ENCODE data around the gene SETD2.
"Not testable (repeated sequence)": the region's sequence is repeated elsewhere in the genome, so short reads cannot be mapped to it uniquely, and the experiment has no call there.

Gene SETD2

DNA sequence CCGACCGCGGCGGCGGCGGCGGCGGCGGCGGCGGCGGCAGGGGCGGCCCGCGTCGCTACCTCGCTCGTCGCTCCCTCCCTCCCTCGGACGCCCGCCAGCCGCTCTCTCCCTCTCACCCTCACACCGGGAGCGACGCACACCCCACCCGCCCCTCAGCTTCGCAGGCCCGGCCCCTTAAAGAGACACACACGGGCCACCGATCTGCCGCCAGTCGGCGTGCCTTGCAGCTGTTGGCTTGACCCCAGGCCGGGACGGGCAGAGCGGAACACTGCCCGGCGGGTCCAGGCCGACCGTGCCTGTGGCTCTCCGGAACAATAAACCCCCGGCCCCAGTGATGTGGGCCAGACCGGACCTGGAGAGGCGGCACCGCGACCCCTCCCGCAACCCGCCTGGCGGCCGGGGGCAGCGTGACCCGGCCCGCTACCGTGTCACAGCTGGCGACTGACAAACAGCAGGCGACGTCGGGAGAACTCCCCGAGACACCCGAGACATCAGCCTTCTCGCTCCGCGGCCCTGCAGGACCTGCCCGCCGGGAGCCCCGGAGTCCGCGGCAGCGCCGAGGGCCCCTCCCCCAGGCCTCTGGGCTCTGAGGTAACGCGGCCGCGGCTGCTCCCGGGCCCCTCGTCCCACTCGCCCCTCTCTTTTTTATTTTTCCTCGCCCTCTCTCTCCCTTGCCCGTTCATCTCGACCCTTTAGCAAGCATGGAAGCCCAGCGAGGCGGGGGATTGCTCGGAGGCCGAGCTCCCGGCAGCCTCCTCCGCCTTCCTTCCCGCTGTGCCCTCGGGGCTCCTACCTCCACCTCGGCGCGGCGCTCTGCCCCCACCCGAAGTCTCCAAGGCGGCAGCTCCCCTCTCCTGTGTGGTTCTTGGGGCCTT, at the start of gene SETD2:
TSS of gene SETD2 (minus strand) at position 107 of the 875 bp plus-strand sequence. CDS start 189 bp downstream, outside the sequence.
- DNase-seq (ENCODE audit: low read depth) = peak; percentile 82

DNA sequence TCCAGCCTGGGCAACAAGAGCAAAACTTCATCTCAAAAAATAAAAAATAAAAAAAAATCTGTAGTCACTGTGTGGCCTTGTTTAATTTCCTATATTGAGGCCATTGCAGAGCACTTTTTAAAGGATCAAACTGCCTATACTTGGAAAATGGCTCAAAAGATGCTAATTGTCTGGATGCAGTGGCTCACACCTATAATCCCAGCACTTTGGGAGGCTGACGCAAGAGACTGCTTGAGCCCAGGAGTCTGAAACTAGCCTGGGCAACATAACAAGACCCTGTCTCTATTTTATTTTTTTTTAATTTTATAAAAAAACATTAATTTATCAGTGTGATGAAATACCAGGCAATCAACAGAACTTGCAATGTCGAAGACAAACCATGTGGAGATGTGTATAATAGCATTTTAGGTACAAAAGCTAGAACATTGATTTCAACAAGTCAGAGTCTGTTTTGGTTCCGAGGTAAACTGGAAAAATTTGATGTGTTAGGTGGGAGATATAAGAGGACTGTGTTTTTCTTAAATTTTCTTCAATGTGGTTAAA, 47.0 kb upstream of the SETD2 start:
- no peak for DNase-seq (ENCODE audit: low read depth)

GRCh38 chr3:47206022-47206421, 42.1 kb upstream of the SETD2 start:
- DNase-seq (ENCODE audit: low read depth) = not testable (repeated sequence)

- no peak for DNase-seq (ENCODE audit: low read depth)
Observed at GRCh38 chr3:47204875-47205274, 41.0 kb upstream of the SETD2 start.

GRCh38 chr3:47202542-47202941, 38.6 kb upstream of the SETD2 start:
- DNase-seq (ENCODE audit: low read depth) = no peak

GRCh38 chr3:47197287-47197686, 33.4 kb upstream of the SETD2 start:
- DNase-seq (ENCODE audit: low read depth) = no peak

- DNase-seq (ENCODE audit: low read depth) = no peak
Observed at GRCh38 chr3:47194994-47195393, 31.1 kb upstream of the SETD2 start.

DNA sequence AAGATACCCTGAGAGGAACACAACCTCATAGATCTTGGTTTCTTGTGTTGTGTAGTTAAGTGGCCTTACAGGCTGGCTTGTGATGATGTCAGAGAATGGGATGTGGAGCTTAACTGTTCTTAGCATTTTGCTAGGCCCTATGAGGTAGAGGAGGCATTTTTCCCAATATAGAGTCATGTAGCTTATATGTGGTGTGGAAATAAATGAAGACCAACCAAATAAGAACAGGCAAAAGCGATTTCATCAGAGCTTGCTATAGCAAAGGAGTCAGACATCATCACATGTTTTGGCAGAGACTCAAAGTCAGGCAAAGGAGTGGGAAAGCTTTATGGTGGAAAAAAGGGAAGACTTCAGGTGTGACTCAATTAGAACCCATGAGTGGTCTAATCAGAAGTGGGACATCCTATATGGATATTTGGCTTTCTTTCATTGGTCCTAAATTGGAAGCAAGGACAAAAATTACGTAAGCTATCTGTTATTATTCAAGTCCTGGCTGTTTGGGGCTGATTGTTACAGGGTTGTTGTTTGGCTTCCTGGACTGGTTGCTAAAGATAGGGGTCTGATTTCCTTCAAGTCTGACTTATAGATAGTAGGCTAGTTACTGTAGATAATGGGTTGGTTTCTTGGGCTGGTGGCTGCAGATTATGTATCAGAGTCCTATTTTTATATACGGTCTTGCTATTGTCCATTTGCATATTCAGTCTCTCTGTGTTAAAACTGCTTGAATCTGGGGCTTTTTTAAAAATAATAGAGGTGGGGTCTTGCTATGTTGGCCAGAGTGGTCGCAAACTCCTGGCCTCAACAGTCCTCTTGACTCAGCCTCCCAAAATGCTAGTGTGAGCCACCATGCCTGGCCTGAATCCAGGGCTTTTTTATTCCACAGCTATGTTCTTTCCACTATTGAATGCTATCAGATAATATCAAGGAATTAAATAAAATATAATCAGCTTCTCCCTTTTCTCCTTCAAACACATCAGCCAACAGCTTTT, 30.3 kb upstream of the SETD2 start:
- DNase-seq (ENCODE audit: low read depth) = no peak

DNA sequence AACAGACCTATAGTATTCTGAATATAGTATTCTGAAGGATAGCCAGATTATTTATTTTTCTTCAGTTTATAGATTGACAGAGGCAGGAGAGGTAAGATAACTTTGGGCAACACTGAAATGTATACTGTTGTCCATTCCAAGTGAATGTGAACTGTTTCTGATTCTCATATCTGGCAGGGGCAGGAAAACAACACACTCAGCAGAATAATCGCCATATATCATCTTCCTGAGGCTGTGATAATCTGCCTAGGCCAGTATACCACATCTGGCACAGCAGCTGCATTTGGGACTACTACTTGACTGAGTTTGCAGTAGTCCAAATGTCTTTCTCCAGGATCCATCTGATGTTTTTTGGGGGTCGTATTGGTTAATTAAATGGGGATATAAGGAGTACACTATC, 22.4 kb upstream of the SETD2 start:
- DNase-seq (ENCODE audit: low read depth) = no peak

GRCh38 chr3:47181685-47182084, 17.8 kb upstream of the SETD2 start:
- DNase-seq (ENCODE audit: low read depth) = not testable (repeated sequence)

GRCh38 chr3:47180011-47180410, 16.1 kb upstream of the SETD2 start:
- not testable (repeated sequence) for DNase-seq (ENCODE audit: low read depth)

DNA sequence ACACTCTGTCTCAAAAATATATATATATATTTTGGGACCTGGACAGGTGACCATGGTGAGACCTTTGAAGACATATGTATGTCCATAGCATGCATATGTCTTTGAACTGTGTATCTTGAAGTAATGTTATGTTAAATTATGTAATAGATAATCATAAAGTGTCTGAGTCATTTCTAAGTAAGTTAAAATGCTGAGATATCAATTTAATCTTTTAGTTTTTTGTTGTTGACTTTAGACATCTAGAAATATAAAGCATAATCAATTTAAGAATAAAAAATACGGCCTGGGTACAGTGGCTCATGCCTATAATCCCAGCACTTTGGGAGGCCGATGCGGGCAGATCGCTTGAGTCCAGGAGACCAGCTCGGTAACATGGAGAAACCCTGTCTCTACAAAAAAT, 12.7 kb upstream of the SETD2 start:
- DNase-seq (ENCODE audit: low read depth) = no peak

DNA sequence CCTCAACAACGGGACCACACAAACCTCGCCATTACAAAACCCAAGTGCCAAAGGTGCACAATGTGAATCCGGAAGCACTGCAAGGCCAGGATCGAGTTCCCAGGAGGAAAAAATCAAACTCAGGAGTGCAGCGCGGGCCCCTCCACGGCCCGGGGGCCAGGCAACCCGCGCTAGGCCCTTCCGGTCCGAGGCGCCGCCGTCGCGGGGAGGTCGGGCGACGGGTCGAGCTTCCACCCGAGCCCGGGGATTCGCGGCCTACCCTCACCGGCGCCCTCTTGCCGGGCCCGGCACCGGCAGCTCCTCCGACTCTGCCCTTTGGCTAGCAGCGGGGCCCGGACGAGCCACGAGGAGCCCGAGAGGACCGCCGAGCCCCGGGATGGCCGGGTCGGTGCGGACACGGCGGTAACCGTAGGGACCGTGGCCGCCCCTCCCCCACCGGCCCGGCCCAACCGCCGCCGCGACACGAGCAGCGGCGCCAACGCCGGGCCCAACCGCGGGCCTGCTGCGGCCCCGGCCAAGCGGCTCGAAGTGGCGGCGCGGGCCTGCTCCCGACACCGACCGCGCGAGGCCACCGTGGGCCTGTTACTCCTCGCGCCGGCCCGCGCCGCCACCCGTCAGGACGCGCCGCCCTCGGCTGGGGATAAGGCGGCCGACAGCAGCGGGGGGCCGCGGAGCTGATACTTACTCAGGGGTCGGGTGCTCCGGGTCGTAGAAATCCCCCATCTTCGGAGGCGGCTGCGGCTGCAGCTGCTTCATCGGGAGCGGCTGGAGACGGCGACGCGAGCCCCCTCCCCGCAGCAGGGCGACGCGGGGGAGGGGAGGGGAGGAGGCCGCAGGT, 525 bp downstream of the SETD2 start:
- DNase-seq (ENCODE audit: low read depth) = no peak

DNA sequence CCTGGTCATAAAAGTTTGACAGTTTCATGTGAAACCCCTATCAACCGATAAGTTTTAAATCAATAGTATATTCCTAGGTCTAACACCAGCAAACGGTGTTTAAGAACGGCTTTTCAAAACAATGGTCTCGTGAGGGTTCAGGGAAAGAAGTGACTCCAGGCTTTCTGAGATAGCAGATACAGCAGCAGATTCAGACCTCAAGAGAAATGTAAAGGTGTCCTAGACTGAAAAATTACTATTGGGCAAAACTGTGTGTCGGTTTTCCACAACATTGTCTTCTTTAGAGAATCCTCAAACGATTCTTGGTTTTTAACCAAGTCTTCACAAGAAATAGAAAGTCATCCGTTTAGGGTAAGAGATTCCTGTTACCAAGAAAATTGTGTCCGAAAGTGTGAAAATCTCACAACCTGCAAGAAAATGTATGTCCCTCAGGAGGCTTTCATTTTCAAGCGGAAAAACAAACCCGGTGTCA, 1.2 kb downstream of the SETD2 start:
- no peak for DNase-seq (ENCODE audit: low read depth)

DNA sequence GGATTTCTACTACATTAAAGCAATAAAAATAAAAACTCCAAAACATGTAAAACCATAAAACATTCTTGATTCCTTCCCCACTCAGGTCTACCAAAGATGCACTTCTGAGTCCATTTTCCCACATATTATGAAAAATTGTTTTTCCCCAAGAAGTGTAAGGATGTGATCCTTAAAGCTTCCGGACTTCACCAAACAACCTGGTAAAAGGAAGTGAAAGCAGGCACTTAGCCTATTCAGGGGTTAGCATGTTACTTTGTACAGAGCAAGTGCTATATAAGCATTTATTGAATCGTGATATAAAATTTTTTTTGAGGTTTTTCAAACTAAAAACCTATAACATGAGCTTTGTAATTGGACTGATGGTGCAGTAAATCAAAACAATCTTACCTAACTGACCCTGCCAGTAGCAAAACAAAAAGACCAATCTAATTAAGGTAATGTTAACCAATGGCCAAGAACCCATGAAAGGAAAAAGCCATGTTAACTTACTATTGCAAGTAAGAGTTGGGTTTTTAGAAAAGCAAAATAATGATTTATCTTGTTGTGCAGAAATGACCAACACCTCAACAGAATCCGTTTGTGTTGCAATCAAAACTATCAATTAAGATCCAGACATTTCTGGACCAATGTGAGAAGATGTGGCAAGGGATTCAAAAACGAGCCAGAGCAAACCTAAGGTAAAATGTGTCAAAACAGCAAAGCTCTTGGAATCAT, 1.8 kb downstream of the SETD2 start:
- no peak for DNase-seq (ENCODE audit: low read depth)

- DNase-seq (ENCODE audit: low read depth) = no peak
Observed at GRCh38 chr3:47159820-47160219, 4.1 kb downstream of the SETD2 start.

- DNase-seq (ENCODE audit: low read depth) = no peak
Observed at GRCh38 chr3:47158208-47158607, 5.7 kb downstream of the SETD2 start.

DNA sequence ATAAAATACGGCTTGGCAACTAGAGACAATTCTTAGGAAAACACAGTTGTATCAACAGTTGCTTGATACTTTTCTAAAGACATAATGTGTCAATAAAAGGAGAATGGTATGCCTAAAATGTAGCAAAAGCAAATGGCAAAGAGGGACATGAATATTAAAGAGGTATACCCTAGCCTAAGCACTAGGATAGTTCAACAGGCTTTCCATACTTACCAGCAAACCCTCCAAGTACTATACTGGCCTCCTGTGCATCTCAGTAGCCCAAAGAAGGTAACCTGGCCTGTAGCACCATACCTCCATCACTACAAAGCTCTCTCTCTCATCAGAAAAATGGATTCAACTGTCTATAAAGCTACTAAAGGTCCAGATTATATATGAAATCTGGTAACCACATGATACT, 7.5 kb downstream of the SETD2 start:
- no peak for DNase-seq (ENCODE audit: low read depth)

GRCh38 chr3:47152578-47152977, 11.3 kb downstream of the SETD2 start:
- no peak for DNase-seq (ENCODE audit: low read depth)

- no peak for DNase-seq (ENCODE audit: low read depth)
Observed at GRCh38 chr3:47151836-47152235, 12.1 kb downstream of the SETD2 start.
